NB4 (cell line): ENCODE results near the gene ENTPD6.

ENCODE experiments used
- MYC ChIP-seq: IDR thresholded peaks from 2 replicates; pipeline ENCODE4 v1.6.1; 2011; ENCODE audit warnings: low read depth, low read length
- POLR2A ChIP-seq: IDR thresholded peaks from 2 replicates; pipeline ENCODE4 v1.6.1; 2011; ENCODE audit warnings: mild to moderate bottlenecking; ENCODE audit not compliant: insufficient read length; ENCODE audit errors: extremely low read depth
- TF ChIP-seq, protein P1 (sequence below): IDR thresholded peaks from one replicate; pipeline ENCODE4 v1.5.1; 2012; ENCODE audit warnings: low read depth, low read length

- TF ChIP-seq, protein P1, sequence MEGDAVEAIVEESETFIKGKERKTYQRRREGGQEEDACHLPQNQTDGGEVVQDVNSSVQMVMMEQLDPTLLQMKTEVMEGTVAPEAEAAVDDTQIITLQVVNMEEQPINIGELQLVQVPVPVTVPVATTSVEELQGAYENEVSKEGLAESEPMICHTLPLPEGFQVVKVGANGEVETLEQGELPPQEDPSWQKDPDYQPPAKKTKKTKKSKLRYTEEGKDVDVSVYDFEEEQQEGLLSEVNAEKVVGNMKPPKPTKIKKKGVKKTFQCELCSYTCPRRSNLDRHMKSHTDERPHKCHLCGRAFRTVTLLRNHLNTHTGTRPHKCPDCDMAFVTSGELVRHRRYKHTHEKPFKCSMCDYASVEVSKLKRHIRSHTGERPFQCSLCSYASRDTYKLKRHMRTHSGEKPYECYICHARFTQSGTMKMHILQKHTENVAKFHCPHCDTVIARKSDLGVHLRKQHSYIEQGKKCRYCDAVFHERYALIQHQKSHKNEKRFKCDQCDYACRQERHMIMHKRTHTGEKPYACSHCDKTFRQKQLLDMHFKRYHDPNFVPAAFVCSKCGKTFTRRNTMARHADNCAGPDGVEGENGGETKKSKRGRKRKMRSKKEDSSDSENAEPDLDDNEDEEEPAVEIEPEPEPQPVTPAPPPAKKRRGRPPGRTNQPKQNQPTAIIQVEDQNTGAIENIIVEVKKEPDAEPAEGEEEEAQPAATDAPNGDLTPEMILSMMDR: no peak
- TF ChIP-seq POLR2A (no peak), MYC (no peak)
These were observed 2.3 kb downstream of the ENTPD6 start for GRCh38 chr20:25197870-25198190.
